ENCODE results near the gene PEX11A.

The PEX11A gene

DNA sequence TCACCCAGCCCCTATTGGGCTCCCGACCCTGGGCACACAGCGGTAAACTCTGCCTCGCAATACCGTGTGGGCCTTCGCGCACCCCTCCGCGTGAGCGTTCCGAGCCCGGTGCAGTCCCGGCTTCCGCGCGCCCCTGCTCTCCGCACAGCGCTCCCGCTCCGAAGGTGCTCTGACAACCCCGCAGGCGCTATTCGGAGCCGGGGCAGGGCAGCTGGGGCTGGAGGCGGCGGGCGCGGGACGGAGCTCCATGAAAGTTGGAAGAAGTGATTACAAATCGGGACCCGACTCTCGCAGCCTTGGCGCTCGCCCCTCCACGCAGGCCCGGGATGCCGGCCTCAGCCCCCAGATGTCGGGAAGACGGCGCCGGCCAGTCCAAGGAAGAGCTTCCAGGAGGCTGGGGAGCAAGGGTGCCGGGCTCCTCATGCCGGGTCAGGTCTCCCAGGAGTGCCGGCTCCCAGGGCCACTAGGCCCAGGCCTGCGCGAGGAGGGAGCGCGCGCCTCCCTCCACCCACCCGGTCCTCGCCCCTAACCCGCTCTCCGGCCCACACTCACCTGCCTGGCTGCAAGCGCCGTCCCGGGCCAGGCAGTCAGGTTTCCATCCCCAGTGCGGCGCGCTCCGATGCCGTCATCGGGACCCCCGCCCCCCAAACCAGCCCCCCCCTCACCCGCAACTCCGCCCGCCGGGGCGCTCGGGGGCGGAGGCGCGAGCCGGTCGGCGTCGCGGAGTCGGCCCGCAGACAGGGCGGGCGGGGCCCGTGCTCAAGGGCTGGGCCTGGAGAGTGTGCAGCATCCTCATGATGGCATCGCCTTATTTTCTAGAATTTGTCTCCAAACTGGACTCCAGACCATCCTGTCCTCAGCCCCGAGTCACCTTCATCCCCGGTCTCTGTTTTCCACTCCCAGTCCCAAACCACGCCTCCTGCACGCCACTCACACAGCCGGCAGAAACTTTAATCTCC is 35.4 kb downstream of the PEX11A start, which contains the start of gene KIF7:
Gene KIF7 (minus strand): TSS at position 621 of the 959 bp plus-strand sequence. CDS start 2,537 bp downstream, outside the sequence.
- no peak for DNase-seq

DNA sequence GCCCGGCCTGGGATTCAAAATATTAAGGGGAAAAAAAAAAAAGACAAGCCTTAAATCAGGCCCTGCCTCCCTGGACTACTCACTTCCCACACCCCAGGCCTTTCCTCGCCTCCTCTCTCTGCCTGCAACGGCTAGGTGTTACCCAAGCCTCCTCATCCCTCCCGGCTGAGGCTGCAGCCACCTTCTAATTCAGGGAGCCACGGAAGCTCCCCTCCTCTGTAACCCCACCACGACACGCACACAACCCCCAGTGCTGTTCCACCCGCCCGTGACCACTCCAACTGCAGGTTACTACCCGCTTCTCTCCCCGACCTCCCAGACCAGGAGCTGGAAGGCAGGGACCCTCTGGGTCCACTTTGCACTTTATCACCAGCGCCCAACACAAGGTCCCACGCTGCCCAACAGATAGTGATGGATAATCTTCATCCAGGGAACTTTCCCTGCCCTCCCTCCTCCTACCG is 36.2 kb downstream of the PEX11A start:
- DNase-seq = no peak

DNA sequence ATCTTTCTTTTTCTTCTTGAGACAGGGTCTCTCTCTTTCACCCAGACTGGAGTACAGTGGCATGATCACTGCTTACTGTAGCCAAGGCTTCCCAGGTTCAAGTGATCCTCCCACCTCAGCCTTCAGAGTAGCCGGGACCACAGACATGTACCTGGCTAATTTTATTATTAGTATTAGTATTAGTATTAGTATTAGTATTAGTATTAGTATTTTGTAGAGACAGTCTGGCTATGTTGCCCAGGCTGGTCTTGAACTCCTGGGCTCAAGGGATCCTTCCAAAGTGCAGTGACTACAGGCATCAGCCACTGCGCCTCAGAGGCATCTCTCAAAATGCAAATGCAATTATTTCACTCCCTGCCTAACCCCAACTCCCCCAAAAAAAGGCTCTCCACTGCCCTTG is 37.0 kb downstream of the PEX11A start:
- DNase-seq = no peak

DNA sequence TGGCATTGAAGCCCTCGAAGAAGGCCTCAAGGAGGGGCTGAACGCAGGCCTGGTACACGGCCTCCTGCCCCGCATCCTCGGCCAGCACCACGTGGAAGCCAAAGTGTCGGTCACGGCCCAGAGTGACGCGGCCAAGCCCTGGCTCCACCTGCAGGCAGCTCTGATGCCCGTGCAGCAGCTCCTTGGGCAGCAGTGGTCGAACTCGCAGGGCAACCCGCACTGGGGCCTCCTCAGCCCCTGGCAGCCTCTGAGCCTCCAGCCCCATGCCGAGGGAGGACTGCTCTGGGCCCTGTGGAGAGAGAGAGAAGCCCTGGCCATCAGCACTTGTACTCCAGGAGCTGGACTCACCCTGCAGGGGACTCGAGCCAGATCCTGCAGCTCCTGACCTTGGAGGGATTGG is 37.9 kb downstream of the PEX11A start:
- DNase-seq = no peak

DNA sequence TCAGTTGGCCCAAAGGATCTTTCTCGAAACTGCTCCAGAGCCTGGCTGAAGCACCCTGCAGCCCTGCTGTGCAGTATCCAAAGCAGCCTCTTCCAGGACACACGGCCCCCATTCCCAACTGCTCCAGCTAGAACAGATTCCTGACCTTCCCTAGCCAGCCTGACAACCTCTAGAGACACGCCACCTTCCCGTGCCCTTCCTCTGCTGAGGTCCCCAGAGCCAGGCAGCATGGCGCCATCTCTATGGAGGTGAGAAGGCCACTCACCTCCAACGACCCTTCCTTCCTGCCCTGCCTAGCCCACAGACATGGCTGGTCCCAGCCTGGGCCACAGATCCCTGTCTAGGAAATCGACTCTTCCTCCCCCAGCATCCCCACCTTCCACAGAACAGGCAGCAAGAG is 38.4 kb downstream of the PEX11A start:
- DNase-seq = no peak

DNA sequence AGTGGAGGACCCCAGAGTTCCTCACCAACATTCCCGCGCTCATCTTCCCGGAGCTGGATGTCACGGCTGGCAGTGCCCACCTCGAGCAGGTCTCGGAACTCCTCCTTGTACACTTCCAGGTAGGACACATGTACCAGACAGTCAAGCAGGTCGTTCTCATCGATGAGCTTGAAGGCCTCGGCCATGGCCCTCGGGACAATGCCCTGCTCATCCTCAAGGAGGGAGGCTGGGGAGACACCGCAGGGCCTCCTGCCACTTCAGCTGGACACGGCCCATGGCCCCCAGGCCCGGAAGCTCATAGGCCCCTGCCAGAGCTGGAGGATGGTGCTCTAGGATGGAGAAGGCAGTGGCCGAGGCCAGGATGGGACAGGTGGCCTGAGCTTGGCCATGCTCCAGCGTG is 40.8 kb downstream of the PEX11A start:
- no peak for DNase-seq

DNA sequence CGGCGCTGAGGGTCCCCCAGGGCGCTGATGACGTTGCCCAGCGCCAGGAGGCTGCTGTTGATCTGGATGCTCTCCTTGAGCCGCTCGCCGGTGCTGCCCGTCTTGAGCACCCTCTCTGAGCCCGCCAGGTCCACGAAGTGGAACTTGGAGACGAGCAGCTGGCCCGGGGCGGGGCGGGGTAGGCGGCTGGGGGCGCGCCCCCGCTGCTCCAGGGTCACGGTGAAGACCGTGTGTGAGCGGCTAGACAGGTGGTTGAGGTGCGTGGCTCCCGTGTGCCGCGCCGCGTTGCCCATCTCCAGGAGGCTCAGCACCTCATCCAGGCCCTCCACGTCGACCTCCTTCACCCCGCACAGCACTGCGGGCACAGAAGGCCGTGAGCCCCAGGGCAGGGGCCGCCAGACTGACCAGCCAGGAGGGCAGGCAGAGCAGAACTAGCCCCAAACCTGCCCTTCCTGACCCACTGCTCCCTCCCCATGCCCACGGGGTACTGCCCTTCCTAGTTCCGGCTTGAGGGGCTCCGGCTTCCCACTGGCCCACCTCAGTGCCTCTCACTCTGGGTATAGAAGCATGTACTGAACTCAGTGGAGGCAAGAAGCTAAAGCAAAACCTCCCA is 41.4 kb downstream of the PEX11A start:
- DNase-seq = no peak

DNA sequence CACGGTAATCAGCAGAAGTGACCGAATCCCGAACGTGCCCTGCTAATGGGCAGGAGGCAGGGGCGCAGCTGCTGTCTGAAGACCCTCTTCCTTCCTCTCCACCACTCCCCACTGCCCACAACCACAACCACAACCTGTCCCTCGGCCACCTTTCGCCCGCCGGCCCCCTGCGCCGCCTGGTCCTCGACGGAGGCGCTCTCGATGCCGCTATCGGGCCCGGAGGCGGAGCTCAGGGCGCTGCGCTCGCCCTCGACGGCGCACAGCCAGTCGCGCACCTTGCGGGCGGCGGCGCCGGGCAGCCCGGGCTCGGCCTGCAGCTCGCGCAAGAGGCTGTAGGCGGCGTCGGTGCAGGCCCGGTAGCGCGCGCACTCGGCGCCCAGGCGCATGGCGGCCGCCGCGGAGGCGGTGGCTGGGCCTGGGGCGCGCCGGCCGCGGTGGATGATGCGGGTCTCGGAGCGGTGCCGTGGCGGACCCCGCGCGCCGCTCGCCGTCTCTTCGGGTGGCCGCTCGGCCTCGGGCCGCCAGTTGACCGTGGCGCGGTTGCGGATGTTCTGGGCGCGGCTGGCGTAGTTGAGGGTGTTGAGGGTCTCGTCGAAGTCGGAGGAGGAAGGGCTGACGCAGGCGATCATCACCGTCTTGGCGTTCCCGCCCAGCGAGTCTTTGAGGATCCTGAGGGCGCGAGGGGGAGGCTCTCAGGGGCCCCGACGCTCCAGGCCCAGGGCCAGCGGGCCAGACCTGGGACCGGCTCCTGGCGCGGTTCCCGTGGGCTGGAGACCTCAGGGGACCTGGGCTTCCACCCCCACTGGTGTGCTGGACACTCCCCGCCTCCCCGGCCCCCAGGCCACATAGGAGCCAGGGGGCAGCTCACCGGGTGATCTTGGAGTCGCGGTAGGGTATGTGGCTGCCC is 42.2 kb downstream of the PEX11A start:
- no peak for DNase-seq

DNA sequence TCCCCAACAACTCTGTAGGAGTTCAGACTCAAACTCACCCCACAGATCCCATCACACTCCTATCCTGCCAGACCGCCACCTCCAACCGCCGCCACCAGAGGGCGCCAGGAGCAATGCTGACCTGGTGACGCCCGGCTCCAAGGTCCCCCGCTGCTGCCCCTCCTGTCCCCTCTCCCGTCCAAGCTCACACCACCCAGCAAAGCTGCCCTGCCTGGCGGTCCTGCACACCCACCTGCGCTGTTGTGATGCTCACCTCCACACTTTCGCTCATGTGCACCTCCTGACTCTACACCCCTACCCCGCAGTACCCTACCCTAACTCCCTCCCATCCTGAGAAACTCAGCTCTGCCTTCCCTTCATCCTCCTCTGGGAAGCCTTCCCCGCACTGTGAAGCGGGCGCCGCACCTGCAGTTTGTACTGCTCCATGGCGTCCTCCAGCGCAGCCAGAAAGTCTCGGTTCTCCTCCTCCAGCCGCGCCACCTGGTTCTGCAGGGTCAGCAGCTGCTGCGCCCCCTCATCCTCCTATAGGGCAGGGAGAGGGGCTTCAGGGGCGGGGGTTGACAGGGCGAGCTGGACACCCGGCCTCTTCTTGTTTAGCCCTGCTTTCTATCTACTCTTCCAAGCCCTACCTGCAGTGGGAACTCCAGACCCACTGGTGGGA is 43.2 kb downstream of the PEX11A start:
- DNase-seq = peak; percentile 35

DNA sequence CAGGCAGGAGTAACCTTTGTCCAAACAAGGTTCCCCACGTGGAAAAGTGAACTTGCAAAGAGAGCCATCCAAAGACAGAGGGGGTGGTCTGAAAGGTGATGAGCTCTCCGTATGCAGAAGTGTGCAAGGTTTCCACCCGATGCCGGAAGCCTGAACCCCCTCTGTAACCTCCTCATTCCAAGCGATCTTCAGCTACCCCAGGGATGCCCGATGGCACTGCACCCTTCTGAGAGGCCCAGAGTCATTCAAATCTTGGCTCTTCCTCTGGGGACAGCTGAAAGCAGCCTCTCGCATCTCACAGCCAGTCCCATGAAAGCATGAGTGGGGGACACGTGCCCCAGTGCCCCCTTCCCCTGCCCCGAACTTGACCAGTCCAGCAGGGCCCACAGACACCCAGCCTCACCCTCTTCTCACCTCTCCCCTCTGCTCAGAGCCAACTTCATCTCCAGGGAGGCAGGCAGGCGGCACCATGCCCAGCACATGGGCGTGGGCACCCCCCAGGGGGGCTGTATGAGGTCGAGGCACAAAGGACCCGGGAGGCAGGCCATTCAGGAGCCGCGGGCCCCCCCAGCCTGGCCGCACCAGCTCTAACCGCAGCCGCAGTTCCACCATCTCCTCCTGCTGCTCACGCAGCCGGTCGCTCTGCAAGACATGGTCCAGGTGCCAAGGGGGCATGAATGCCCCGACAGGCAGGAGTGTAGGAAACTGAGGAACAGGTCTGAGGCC is 44.0 kb downstream of the PEX11A start:
- DNase-seq = no peak

DNA sequence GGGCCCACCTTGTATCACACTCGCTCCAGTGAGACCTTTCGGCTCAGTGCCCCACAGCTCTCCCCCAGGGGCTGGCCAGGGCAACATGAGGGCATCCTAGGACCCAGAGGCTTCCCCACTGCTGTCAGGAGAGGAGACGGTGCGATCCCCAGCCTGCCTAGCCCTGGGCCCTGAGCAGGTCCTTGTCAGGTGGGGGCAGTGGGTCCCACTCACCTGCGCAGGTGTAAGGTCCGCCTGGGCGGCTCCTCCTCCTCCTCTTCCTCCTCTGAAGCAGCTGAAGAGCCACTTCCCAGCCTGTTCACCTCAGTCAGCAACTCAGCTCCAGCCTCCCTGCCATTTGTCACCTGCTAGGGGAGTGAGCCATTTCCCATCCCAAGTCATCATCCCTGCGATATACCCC is 44.9 kb downstream of the PEX11A start:
- DNase-seq = no peak

DNA sequence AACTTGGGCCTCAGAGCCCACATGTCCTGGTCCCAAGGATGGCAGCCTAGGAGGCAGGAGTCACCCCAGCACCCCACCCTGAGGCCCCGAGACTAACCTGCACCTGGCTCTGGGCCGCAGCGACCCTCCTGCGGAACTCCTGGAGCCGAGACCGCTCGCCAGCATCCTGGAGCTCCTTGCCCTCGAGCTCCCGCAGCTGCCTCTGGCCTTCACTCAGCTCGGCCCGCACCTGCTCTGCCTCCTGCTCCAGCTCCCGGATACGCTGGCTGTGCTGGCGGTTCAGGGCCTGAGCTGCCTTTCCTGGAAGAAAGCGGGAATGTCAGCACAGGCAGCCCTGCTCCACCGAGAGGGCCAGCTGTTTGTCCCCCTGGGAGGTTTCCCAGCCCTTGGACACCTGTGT is 48.4 kb downstream of the PEX11A start:
- no peak for DNase-seq

DNA sequence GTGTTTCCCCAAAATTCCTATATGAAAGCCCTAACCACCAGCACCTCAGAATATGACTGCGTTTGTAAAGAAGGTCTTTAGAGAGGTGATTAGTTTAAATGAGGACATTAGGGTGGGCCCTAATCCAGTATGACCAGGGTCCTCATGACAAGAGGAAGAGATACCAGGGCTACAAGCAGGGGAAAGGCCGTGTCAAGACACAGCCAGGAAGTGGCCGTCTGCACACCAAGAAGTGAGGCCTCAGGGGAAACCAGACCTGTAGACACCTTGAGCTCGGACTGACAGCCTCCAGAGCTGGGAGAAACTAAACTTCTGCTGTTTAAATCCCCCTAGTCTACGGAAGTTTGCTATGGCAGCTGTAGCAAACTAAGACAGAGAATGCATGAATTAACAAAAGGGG is 49.5 kb downstream of the PEX11A start:
- DNase-seq = no peak

DNA sequence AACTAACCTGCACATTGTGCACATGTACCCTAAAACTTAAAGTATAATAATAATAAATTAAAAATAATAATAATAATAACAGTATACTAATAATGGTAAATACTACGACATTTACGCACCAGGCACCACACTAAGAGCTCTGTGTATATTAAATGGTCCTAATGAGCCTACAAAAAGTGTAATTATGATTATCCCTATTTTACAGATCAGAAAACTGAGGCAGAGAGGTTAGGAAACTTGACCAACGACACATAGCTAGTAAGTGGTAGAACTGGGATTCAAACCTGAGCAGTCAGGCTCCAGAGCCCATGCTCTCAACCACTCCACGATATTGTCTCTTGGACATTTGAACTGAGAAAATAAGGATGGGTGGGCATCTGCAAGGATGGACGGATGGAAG is 50.3 kb downstream of the PEX11A start:
- DNase-seq = no peak

DNA sequence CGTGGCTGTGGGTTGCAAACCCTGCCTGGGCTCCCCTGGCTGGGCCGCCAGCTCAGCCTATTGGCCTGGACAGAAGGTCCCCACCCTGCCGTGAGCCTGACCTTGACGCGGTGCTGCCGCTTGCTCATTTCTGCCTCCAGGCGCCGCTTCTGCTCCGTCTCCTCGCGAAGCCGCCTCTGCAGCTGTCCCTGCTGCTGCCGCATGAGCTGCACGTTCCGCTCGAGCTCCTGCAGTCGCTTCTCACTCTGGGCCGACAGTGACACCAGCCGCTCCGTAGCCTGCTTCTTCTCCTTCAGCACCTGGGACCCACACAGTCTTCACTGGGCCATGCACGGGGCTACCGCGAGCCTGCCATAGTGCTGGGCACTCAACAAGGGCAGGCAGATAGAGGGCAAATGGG is 57.0 kb downstream of the PEX11A start:
- DNase-seq = no peak

DNA sequence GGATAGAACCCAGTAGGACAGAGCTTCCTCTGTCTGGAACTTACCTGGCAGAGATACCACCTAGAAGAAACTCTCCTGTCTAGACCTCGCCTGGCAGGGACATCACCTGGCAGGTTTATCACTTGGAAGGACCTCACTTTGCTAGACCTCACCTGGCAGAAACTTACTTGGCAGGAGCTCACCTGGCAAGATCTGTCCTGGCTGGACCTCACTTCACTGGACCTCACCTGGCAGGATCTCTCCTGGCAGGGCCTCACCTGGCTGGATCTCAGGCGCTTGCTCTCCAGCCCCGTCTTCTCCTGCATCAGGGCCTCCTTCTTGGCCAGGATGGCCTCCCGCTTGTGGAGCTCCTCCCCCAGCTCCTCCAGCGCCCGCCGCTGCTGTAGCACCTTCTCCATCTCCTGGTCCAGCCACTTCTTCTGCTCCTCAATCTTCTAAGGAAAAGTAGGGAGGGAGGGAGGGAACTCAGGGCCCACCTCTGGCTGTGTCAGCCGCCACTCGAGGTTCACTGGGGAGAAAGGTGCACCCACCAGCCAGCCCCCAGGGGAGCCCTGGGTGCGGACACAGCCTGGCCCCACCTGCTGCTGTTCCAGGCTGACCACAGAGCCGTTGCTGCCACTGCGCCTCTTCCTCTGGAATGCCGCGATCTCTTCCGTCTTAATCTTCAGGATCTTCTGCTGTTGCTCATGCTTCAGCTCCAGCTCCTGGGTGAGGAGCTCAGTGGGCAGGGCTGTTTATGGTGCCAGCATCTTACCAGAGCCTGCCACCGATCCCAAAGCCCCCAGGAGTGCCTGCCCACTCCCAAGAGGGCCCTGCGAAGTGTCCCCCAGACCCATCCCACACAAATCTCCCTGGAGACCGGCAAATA is 57.8 kb downstream of the PEX11A start:
- no peak for DNase-seq

DNA sequence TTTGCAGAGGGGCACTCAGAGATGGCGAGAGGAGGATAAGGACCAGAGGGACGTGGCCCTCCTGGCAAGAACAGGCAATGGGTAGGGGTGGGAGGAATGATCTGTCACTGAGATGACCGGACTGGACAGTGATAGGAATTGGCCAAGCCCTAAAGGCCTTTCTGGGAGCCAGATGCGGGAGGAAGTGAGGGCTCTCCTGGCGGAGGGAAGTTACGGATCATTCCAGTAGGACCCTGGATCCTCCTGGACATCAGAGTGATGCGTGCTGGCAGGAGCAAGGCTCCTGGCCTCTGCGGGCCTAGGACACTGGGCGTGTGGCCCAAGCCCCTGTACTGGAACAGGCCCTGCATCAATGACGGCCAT is 58.7 kb downstream of the PEX11A start:
- DNase-seq = no peak

Measured in CD4-positive, alpha-beta T cell treated with Interleukin-15 for 1 hour (primary cell).